Uterus (tissue), 4 donors: Measurements from ENCODE around the gene ATF5. TPM values are rescaled to one million over a fixed set of nuclear protein-coding genes. Genes with fewer than 3 reads are reported as not detected.
"Not testable (repeated sequence)": the region's sequence is repeated elsewhere in the genome, so short reads cannot be mapped to it uniquely, and the experiment has no call there.

Experiments
- DNase-seq, 2 donors: peaks; one replicate each; pipeline ENCODE4 v3.0.0-alpha.2; 2019 to 2020
- H3K27ac ChIP-seq, 2 donors: fragments of 200-600 bp; sonication (generic); 1 replicate in 1 of 2; 2 replicates in 1 of 2; pipeline ENCODE4 v1.5.1; 2016 to 2018
- H3K27me3 ChIP-seq, 2 donors: fragments of 200-600 bp; sonication (generic); one replicate each; pipeline ENCODE4 v1.5.1; 2018 to 2019; ENCODE audit warnings: control low read depth in 1 of 2
- H3K36me3 ChIP-seq, 2 donors: fragments of 200-600 bp; sonication (generic); one replicate each; pipeline ENCODE4 v1.5.1; 2019; ENCODE audit warnings: control low read depth in 1 of 2
- H3K4me1 ChIP-seq, 2 donors: fragments of 200-600 bp; sonication (generic); one replicate each; pipeline ENCODE4 v1.5.1; 2018 to 2019; ENCODE audit warnings: control low read depth in 1 of 2
- H3K4me3 ChIP-seq, 2 donors: fragments of 200-600 bp; sonication (generic); 1 replicate in 1 of 2; 2 replicates in 1 of 2; pipeline ENCODE4 v1.5.1; 2018 to 2019; ENCODE audit warnings: mild to moderate bottlenecking in 1 of 2
- H3K9me3 ChIP-seq, 2 donors: fragments of 200-600 bp; sonication (generic); one replicate each; pipeline ENCODE4 v1.5.1; 2019; ENCODE audit warnings: control low read depth in 1 of 2
- POLR2A ChIP-seq, 2 donors: fragments of 450-650 bp; IDR thresholded peaks; one replicate each; pipeline ENCODE4 v1.6.1; 2016; ENCODE audit warnings: antibody characterized with exemption in 2 of 2, mild to moderate bottlenecking in 1 of 2, moderate library complexity in 1 of 2
- intact Hi-C: fragments of 100-400 bp; cut with DNase I; formaldehyde crosslinking; loops from one replicate; pipeline ENCODE4 v1.15.1; 2023; ENCODE audit warnings: low total_unique reads
- total RNA-seq, 4 donors: library from RNA; depleted of rRNA in 3 of 4; stranded (reverse); fragments of >200 nt in 3 of 4; gene quantifications; one replicate each; pipeline versions ENCODE4 v1.1.0 to v1.2.4, GENCODE V29; 2014 to 2023
- TF ChIP-seq, protein P1 (sequence below), 4 experiments: fragments of 200-600 bp in 2 of 4; fragments of 450-650 bp in 2 of 4; sonication (generic) in 2 of 4; IDR thresholded peaks; one replicate each; pipeline ENCODE4 v1.5.1; 2016 to 2019; ENCODE audit warnings: antibody characterized with exemption in 4 of 4, mild to moderate bottlenecking in 2 of 4, moderate library complexity in 1 of 4
- donor health status: DM: yes; HTN: yes; CAD: no.

The ATF5 gene
- total RNA-seq, 4 donors from 2014 or later = 2.1 to 10.0 (median 3.6) TPM; not detected in 1

DNA sequence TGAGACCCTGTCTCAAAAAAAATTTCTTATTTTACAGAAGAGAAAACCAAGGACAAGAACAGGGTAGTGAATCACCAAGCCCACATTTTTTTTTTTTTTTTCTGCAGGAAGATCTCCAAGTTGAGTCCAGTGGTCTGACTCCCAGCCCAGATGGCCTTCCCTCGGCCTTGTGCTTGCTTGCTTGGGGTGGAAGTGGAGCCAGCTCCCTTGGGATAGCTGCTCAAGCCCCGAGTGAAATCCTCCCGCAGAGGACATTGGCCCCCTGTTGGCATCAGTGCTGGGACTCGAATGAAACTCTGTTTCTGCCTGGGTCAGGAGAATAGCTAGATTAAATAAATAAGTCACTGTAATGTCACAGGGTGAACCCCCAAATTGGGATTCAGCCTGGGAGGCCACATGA, 9.7 kb downstream of the ATF5 start:
- no peaks in the 10 kb centered on the region for H3K27me3 ChIP-seq
- no peak for DNase-seq
- no peak for TF ChIP-seq POLR2A (IDR thresholded peaks at IDR 0.05)
- TF ChIP-seq, protein P1, sequence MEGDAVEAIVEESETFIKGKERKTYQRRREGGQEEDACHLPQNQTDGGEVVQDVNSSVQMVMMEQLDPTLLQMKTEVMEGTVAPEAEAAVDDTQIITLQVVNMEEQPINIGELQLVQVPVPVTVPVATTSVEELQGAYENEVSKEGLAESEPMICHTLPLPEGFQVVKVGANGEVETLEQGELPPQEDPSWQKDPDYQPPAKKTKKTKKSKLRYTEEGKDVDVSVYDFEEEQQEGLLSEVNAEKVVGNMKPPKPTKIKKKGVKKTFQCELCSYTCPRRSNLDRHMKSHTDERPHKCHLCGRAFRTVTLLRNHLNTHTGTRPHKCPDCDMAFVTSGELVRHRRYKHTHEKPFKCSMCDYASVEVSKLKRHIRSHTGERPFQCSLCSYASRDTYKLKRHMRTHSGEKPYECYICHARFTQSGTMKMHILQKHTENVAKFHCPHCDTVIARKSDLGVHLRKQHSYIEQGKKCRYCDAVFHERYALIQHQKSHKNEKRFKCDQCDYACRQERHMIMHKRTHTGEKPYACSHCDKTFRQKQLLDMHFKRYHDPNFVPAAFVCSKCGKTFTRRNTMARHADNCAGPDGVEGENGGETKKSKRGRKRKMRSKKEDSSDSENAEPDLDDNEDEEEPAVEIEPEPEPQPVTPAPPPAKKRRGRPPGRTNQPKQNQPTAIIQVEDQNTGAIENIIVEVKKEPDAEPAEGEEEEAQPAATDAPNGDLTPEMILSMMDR (IDR thresholded peaks at IDR 0.05) = no peak
- intact Hi-C loops = loop anchor here (10.0 kb wide), 1 partner anchor 46 kb away; no protein-coding TSS in a partner anchor
- no peaks in the 10 kb centered on the region for H3K36me3 ChIP-seq
- H3K4me3 ChIP-seq = no peak overlapping the region
- no peaks in the 10 kb centered on the region for H3K4me1 ChIP-seq
- no peak overlapping the region for H3K27ac ChIP-seq
- H3K9me3 ChIP-seq = no peaks in the 10 kb centered on the region

DNA sequence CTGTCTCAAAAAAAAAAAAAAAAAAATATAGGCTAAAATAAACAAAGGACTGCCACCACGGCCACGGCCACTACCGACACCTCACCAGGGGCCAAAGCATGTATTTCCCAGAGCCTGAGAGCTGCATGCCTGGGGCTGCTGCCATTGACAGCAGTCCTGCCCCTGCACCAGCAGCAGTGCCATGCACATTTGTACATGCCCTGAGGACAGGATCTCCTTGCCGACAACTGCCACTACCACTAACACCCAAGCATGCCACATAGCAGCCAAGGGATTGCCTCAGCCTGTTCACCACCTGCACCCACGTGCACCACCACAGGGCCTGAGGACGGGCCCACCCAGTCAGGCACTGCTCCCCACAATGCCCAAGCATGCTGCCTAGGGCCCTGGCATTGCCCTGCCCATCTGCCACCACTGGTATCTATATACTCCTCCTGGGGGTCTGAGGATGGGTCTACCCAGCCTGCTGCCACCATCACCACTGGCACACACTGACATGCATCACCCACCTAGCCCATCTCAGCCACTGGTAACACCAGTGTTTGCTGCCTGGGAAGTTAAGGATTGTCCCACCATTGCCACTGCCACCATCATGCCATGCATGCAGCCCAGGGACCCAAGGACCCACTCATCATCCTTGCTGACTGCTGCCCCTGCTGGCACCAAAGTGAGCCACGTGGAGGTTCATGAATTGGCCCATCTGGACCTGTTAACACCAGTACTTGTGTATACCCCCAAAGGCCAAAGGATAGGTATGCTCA, 10.9 kb downstream of the ATF5 start:
- intact Hi-C loops = loop anchor here (10.0 kb wide), 1 partner anchor 45 kb away; no protein-coding TSS in a partner anchor
- Histone ChIP-seq H3K27me3 (no peaks in the 10 kb centered on the region), H3K36me3 (no peaks in the 10 kb centered on the region), H3K4me3 (no peak overlapping the region), H3K4me1 (no peaks in the 10 kb centered on the region), H3K27ac (no peak overlapping the region), H3K9me3 (no peaks in the 10 kb centered on the region)
- TF ChIP-seq POLR2A (IDR thresholded peaks at IDR 0.05) = no peak
- TF ChIP-seq, protein P1 (IDR thresholded peaks at IDR 0.05) = no peak
- no peak for DNase-seq

DNA sequence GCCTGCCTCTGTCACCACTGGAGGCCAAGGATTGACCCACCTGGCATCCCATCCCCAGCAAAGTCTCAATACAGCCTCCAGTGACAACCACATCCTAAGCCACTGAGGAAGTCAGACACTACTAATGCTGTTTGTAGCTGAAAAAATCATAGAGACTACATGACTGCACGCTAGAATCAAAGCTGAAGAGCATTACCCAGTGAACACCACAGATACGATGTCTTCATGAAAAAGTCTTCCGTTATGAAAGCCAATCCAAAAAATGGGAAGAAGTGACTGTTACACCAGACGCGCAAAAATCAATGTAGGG, 11.4 kb downstream of the ATF5 start:
- intact Hi-C loops = no loop called here
- H3K4me1 ChIP-seq = no peaks in the 10 kb centered on the region
- no peaks in the 10 kb centered on the region for H3K27me3 ChIP-seq
- no peaks in the 10 kb centered on the region for H3K9me3 ChIP-seq
- no peak overlapping the region for H3K4me3 ChIP-seq
- no peak for TF ChIP-seq POLR2A (IDR thresholded peaks at IDR 0.05)
- TF ChIP-seq, protein P1 (IDR thresholded peaks at IDR 0.05) = no peak
- H3K27ac ChIP-seq = no peak overlapping the region
- DNase-seq = no peak
- H3K36me3 ChIP-seq = no peaks in the 10 kb centered on the region

DNA sequence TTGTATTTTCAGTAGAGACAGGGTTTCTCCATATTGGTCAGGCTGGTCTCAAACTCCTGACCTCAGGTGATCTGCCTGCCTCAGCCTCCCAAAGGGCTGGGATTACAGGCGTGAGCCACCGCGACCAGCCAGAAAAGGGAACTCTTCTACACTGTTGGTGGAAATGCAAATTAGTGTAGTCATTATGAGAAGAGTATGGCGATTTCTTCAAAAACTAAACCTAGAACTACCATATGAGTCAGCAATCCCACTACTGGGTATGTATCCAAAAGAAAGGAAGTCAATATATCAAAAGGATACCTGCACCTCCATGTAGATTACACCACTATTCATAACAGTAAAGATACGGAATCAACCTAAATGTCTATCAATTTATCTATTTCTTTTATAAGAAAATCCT, 15.6 kb downstream of the ATF5 start:
- H3K4me1 ChIP-seq, DNase-seq: not testable (repeated sequence)

DNA sequence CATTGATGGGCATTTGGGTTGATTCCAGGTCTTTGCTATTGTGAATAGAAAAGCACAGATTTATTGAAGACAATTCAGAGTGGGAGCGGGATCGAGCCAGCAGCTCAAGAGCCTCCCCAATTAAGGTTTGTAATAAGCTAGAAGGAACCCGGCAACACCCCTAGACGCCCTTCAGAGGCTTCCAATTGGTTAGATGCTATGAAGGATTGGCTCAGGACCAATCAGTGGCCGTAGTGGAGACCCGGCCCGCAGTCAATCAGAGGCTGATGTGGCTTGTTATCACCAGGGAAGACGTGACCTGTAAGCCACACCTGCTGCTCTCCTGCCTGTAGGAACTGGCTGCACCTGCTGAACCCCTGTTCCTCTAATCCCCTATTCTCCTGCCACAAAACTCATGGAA, 17.4 kb downstream of the ATF5 start:
- Histone ChIP-seq H3K9me3 (no peaks in the 10 kb centered on the region), H3K27ac (no peak overlapping the region), H3K4me3 (no peak overlapping the region), H3K36me3 (no peaks in the 10 kb centered on the region), H3K27me3 (no peaks in the 10 kb centered on the region), H3K4me1 (no peaks in the 10 kb centered on the region)
- DNase-seq = no peak
- intact Hi-C loops = no loop called here
- no peak for TF ChIP-seq POLR2A (IDR thresholded peaks at IDR 0.05)
- TF ChIP-seq, protein P1 (IDR thresholded peaks at IDR 0.05) = no peak

More for the DNA sequence above, 15.6 kb downstream of the ATF5 start:
- H3K36me3 ChIP-seq, intact Hi-C loops, H3K4me3 ChIP-seq, H3K27me3 ChIP-seq, H3K27ac ChIP-seq, H3K9me3 ChIP-seq: not testable (repeated sequence)
